Left lung (tissue), 14 donors: ENCODE measurements around the gene ARPC5L. TPM values are rescaled to one million over a fixed set of nuclear protein-coding genes. Genes with fewer than 3 reads are reported as not detected.

ENCODE experiments used
- ATAC-seq: fragments of 200-7000 bp; cut with Tn5 transposase; one replicate; pipeline ENCODE4 v1.9.1; 2020; ENCODE audit warnings: moderate library complexity
- DNase-seq, 4 donors: peaks; one replicate each; pipeline ENCODE4 v3.0.0-alpha.2; 2013 to 2020
- H3K27ac ChIP-seq, 2 donors: fragments of 200-600 bp; sonication (generic) in 1 of 2; one replicate each; pipeline versions ENCODE4 v1.5.0 to v1.8.0; 2020 to 2021
- H3K27me3 ChIP-seq, 2 donors: fragments of 200-600 bp; sonication (generic) in 1 of 2; one replicate each; pipeline versions ENCODE4 v1.5.0 to v1.8.0; 2020 to 2021
- H3K36me3 ChIP-seq, 2 donors: fragments of 200-600 bp; sonication (generic) in 1 of 2; one replicate each; pipeline versions ENCODE4 v1.5.0 to v1.8.0; 2020 to 2021
- H3K4me1 ChIP-seq, 2 donors: fragments of 200-600 bp; one replicate each; pipeline ENCODE4 v1.8.0; 2021
- H3K4me3 ChIP-seq, 2 donors: fragments of 200-600 bp; sonication (generic) in 1 of 2; one replicate each; pipeline versions ENCODE4 v1.5.0 to v1.8.0; 2020 to 2021; ENCODE audit warnings: mild to moderate bottlenecking in 1 of 2
- H3K9me3 ChIP-seq, 2 donors: fragments of 200-600 bp; sonication (generic) in 1 of 2; one replicate each; pipeline versions ENCODE4 v1.5.0 to v1.8.0; 2020 to 2021
- CTCF ChIP-seq, 2 donors: fragments of 200-600 bp; sonication (generic) in 1 of 2; IDR thresholded peaks; one replicate each; pipeline versions ENCODE4 v1.5.0 to v1.8.0; 2021; ENCODE audit warnings: antibody characterized with exemption in 2 of 2
- intact Hi-C, 2 donors: fragments of 100-400 bp; cut with DNase I; formaldehyde crosslinking; loops; one replicate each; pipeline versions ENCODE4 v1.11.2 to v1.14.2; 2022
- long read RNA-seq, 12 donors: library from polyadenylated mRNA in 2 of 12; unstranded in 2 of 12; transcript quantifications; one replicate each; pipeline ENCODE4 v2.0.0 and lab custom pipeline, GENCODE V29; 2019 to 2026
- polyA plus RNA-seq, 6 donors: library from polyadenylated mRNA; unstranded; fragments of 120-200 nt; gene quantifications; one replicate each; pipeline ENCODE4 v1.2.1, GENCODE V29; 2013; ENCODE audit not compliant: insufficient read length in 6 of 6
- total RNA-seq, 2 donors: library from RNA; stranded (reverse); fragmentation: NEBNext Ultra II Directional; extraction: Animal tissue kit (Norgen Biotek cat#: 25700); gene quantifications; one replicate each; pipeline ENCODE4 v1.2.1, GENCODE V29; 2021
- donor health status: DM: no; HTN: yes; CAD: no.
- donor health status: DM: no; HTN: no; CAD: no.

ARPC5L gene
- 10 to 100 TPM; 51.5 to 53.6 TPM for total RNA-seq
- polyA plus RNA-seq = 10 to 100 TPM; 30.8 to 41.5 (median 35.9) TPM
- long read RNA-seq, donor 1, transcript ARPC5L-201 (4 exons, 1,325 nt) = major isoform, 43 of 57 reads
- long read RNA-seq, donor 1, partial matches to known transcripts = 14 of 57 reads
- long read RNA-seq, donor 1, other reads (novel, unspliced or antisense) = 0 of 57 reads
- long read RNA-seq, donor 2, transcript ARPC5L-201 (4 exons, 1,325 nt) = major isoform, 32 of 43 reads
- long read RNA-seq, donor 2, partial matches to known transcripts = 8 of 43 reads
- long read RNA-seq, donor 2, other reads (novel, unspliced or antisense) = 0 of 43 reads
- long read RNA-seq, donor 3, transcript ARPC5L-201 (4 exons, 1,325 nt) = major isoform, 21 of 4,239 reads
- long read RNA-seq, donor 3, partial matches to known transcripts = 1,327 of 4,239 reads
- long read RNA-seq, donor 3, other reads (novel, unspliced or antisense) = 2,890 of 4,239 reads
- long read RNA-seq, donor 4, transcript ARPC5L-201 (4 exons, 1,325 nt) = major isoform, 65 of 75 reads
- long read RNA-seq, donor 4, partial matches to known transcripts = 1 of 75 reads
- long read RNA-seq, donor 4, other reads (novel, unspliced or antisense) = 8 of 75 reads
- long read RNA-seq, donor 5, transcript ARPC5L-201 (4 exons, 1,325 nt) = major isoform, 22 of 29 reads
- long read RNA-seq, donor 5, partial matches to known transcripts = 6 of 29 reads
- long read RNA-seq, donor 5, other reads (novel, unspliced or antisense) = 0 of 29 reads
- long read RNA-seq, donor 6, transcript ARPC5L-201 (4 exons, 1,325 nt) = major isoform, 27 of 28 reads
- long read RNA-seq, donor 6, partial matches to known transcripts = 0 of 28 reads
- long read RNA-seq, donor 6, other reads (novel, unspliced or antisense) = 0 of 28 reads
- long read RNA-seq, donor 7, transcript ARPC5L-201 (4 exons, 1,325 nt) = major isoform, 10 of 11 reads
- long read RNA-seq, donor 7, partial matches to known transcripts = 0 of 11 reads
- long read RNA-seq, donor 7, other reads (novel, unspliced or antisense) = 0 of 11 reads
- long read RNA-seq, donor 8, transcript ARPC5L-201 (4 exons, 1,325 nt) = major isoform, 30 of 36 reads
- long read RNA-seq, donor 8, partial matches to known transcripts = 5 of 36 reads
- long read RNA-seq, donor 8, other reads (novel, unspliced or antisense) = 0 of 36 reads
- long read RNA-seq, donor 9 = 0 reads
- long read RNA-seq, donor 10, transcript ARPC5L-201 (4 exons, 1,325 nt) = major isoform, 56 of 59 reads
- long read RNA-seq, donor 10, partial matches to known transcripts = 1 of 59 reads
- long read RNA-seq, donor 10, other reads (novel, unspliced or antisense) = 2 of 59 reads
- long read RNA-seq, donor 11, transcript ARPC5L-201 (4 exons, 1,325 nt) = major isoform, 30 of 60 reads
- long read RNA-seq, donor 11, partial matches to known transcripts = 30 of 60 reads
- long read RNA-seq, donor 11, other reads (novel, unspliced or antisense) = 0 of 60 reads
- long read RNA-seq, donor 12, transcript ARPC5L-201 (4 exons, 1,325 nt) = major isoform, 27 of 34 reads
- long read RNA-seq, donor 12, partial matches to known transcripts = 7 of 34 reads
- long read RNA-seq, donor 12, other reads (novel, unspliced or antisense) = 0 of 34 reads

- H3K27me3 ChIP-seq = no peaks in the 10 kb centered on the region
Observed at GRCh38 chr9:124861342-124862229, at the start of gene ARPC5L, which contains the start of gene RPL35. TSS of gene ARPC5L (plus strand) at chr9:124862130. CDS start at chr9:124869291, 7,161 bp downstream. TSS of gene RPL35 (minus strand) at chr9:124861957. CDS start at chr9:124861912, 45 bp downstream.

GRCh38 chr9:124812441-124812876, 49.5 kb upstream of the ARPC5L start:
- no peaks in the 10 kb centered on the region for H3K9me3 ChIP-seq
- H3K27me3 ChIP-seq = no peaks in the 10 kb centered on the region
- ATAC-seq (peak; percentile 58), DNase-seq (peak in 2 of 4 donors; percentile 51)
- no peaks in the 10 kb centered on the region for H3K36me3 ChIP-seq
- H3K4me1 ChIP-seq = no peaks in the 10 kb centered on the region
- intact Hi-C loops = no loop called here
- no peak overlapping the region for H3K27ac ChIP-seq
- no peak for TF ChIP-seq CTCF (IDR thresholded peaks at IDR 0.05)
- H3K4me3 ChIP-seq = no peak overlapping the region

More at GRCh38 chr9:124861342-124862229, at the start of gene ARPC5L, which contains the start of gene RPL35:
- TF ChIP-seq CTCF (IDR thresholded peaks at IDR 0.05) = peak in 1 of 2 donors; percentile 43
- peak; percentile 97 for ATAC-seq
- intact Hi-C loops = no loop called here
- Histone ChIP-seq H3K27ac (peak within 1 kb of the TSS; percentile 86), H3K36me3 (peaks cover 0 to 46% of the 10 kb centered on the region in 2 donors), H3K4me3 (peak within 1 kb of the TSS; percentile 63 to 82), H3K4me1 (peaks cover 22 to 51% of the 10 kb centered on the region in 2 donors), H3K9me3 (no peaks in the 10 kb centered on the region)
- peak; percentile 92 to 99 (median 96) for DNase-seq

- no peaks in the 10 kb centered on the region for H3K9me3 ChIP-seq
- no peaks in the 10 kb centered on the region for H3K27me3 ChIP-seq
- H3K27ac ChIP-seq = no peak overlapping the region
- intact Hi-C loops = no loop called here
- no peak for TF ChIP-seq CTCF (IDR thresholded peaks at IDR 0.05)
- no peak for ATAC-seq
- no peaks in the 10 kb centered on the region for H3K36me3 ChIP-seq
- H3K4me1 ChIP-seq = no peaks in the 10 kb centered on the region
- no peak overlapping the region for H3K4me3 ChIP-seq
- no peak for DNase-seq
Observed at GRCh38 chr9:124813041-124813440, 48.9 kb upstream of the ARPC5L start.
